Measurements from ENCODE around the gene CNGA2. TPM values are rescaled to one million over a fixed set of nuclear protein-coding genes. Genes with fewer than 3 reads are reported as not detected.

Gene CNGA2
- total RNA-seq, 1 experiment from 2014 or later: not detected

GRCh38 chrX:151701071-151701470 is 33.5 kb upstream of the CNGA2 start:
- no peaks in the 10 kb centered on the region for H3K4me1 ChIP-seq
- H3K9me3 ChIP-seq: no peaks in the 10 kb centered on the region
- Mint-ChIP-seq H3K4me1 (ENCODE audit: low read depth, unreplicated experiment) (no peaks in the 10 kb centered on the region), H3K4me3 (ENCODE audit: unreplicated experiment) (no peak overlapping the region), H3K27ac (ENCODE audit: unreplicated experiment) (no peak overlapping the region), H3K27me3 (ENCODE audit: insufficient read depth, unreplicated experiment) (no peaks in the 10 kb centered on the region), H3K36me3 (ENCODE audit: insufficient read depth, unreplicated experiment) (no peaks in the 10 kb centered on the region), H3K9me3 (ENCODE audit: unreplicated experiment) (no peaks in the 10 kb centered on the region)
- H3K27me3 ChIP-seq (replicated peaks; ENCODE audit: control insufficient read depth, insufficient read depth, low read length): no peaks in the 10 kb centered on the region
- H3K36me3 ChIP-seq (ENCODE audit: control insufficient read depth, insufficient read depth, low read length): no peaks in the 10 kb centered on the region
- no peak for DNase-seq
- CTCF ChIA-PET: no interaction called here
- POLR2A ChIA-PET: no interaction called here
- H3K4me3 ChIP-seq (ENCODE audit: low read depth, low read length): no peak overlapping the region
- no peak for TF ChIP-seq CTCF (IDR thresholded peaks at IDR 0.05; ENCODE audit: insufficient read depth in 1 of 2, low read depth in 1 of 2, low read length in 1 of 2, severe bottlenecking in 1 of 2, unreplicated experiment in 1 of 2)
- intact Hi-C loops (cut with micrococcal nuclease; ENCODE audit: unreplicated experiment): no loop called here
- BruUV-seq (replicated peaks): no TSS peak

DNA sequence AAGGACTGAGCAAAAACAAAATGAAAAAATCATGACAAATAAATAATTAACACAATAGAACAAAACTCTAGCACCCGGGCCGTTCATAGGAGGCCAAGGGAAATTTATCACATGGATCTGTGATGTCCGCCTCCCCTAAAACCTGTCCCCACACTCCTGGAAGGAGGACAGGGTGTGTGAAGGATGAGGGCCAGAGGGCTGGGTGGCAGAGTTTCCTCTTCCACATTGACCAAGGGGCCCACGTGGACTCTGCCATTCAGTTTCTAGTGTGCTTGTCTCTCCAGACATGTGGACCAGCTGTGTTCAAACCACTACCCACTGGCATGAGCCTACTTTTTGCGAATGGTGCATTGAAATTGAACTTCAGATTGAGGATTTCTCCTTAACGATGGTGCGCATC is 33.0 kb upstream of the CNGA2 start:
- no peaks in the 10 kb centered on the region for H3K9me3 Mint-ChIP-seq (ENCODE audit: unreplicated experiment)
- Histone ChIP-seq H3K4me3 (ENCODE audit: low read depth, low read length) (no peak overlapping the region), H3K4me1 (no peaks in the 10 kb centered on the region), H3K27me3 (replicated peaks; ENCODE audit: control insufficient read depth, insufficient read depth, low read length) (no peaks in the 10 kb centered on the region; the same call in 1 of the 2 replicates), H3K36me3 (ENCODE audit: control insufficient read depth, insufficient read depth, low read length) (no peaks in the 10 kb centered on the region), H3K9me3 (no peaks in the 10 kb centered on the region)
- intact Hi-C loops (cut with micrococcal nuclease; ENCODE audit: unreplicated experiment): no loop called here
- no peaks in the 10 kb centered on the region for H3K36me3 Mint-ChIP-seq (ENCODE audit: insufficient read depth, unreplicated experiment)
- H3K4me3 Mint-ChIP-seq (ENCODE audit: unreplicated experiment): no peak overlapping the region
- no peak for DNase-seq
- H3K27me3 Mint-ChIP-seq (ENCODE audit: insufficient read depth, unreplicated experiment): no peaks in the 10 kb centered on the region
- H3K4me1 Mint-ChIP-seq (ENCODE audit: low read depth, unreplicated experiment): no peaks in the 10 kb centered on the region
- CTCF ChIA-PET: no interaction called here
- no peak overlapping the region for H3K27ac Mint-ChIP-seq (ENCODE audit: unreplicated experiment)
- TF ChIP-seq CTCF (IDR thresholded peaks at IDR 0.05; ENCODE audit: insufficient read depth in 1 of 2, low read depth in 1 of 2, low read length in 1 of 2, severe bottlenecking in 1 of 2, unreplicated experiment in 1 of 2): no peak
- POLR2A ChIA-PET: no interaction called here
- no TSS peak for BruUV-seq (replicated peaks)

DNA sequence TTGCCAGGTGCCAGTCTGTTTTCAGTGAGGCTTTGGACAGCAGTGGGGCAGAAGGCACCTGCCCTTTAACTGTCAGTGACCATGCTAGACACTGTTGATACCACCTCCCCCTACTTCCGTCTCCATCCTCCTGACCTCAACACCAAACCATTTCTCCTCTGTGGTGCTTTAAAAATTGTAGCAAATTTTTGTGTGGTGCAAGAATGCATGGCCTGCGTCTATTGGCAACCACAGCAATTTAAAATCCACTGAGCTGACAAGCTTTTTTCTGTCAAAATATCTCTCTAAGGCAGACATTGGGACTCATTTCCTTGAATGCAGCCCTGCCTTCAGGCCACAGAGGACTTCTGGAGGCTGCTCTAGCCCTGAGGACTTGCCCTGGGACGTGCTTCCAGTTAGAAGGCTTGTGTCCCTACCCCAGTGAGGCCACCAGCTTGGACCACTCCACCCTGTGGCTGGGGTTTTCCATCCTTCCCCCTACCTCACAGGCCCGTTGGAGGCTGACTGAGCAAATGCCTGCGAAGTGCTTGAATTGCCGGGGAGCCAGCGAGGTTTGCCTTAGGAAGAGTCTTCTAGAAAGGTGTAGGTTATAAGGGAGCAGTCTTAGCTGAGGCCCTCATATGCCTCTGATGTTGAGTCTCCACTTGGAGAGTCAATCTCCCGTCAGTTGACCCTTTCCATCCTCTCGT is 32.4 kb upstream of the CNGA2 start:
- Mint-ChIP-seq H3K4me3 (ENCODE audit: unreplicated experiment) (no peak overlapping the region), H3K27me3 (ENCODE audit: insufficient read depth, unreplicated experiment) (no peaks in the 10 kb centered on the region), H3K27ac (ENCODE audit: unreplicated experiment) (no peak overlapping the region), H3K36me3 (ENCODE audit: insufficient read depth, unreplicated experiment) (no peaks in the 10 kb centered on the region), H3K4me1 (ENCODE audit: low read depth, unreplicated experiment) (no peaks in the 10 kb centered on the region), H3K9me3 (ENCODE audit: unreplicated experiment) (no peaks in the 10 kb centered on the region)
- Histone ChIP-seq H3K27me3 (replicated peaks; ENCODE audit: control insufficient read depth, insufficient read depth, low read length) (no peaks in the 10 kb centered on the region; the same call in 1 of the 2 replicates), H3K9me3 (no peaks in the 10 kb centered on the region), H3K4me1 (no peaks in the 10 kb centered on the region), H3K4me3 (ENCODE audit: low read depth, low read length) (no peak overlapping the region), H3K36me3 (ENCODE audit: control insufficient read depth, insufficient read depth, low read length) (no peaks in the 10 kb centered on the region)
- ChIA-PET POLR2A (no interaction called here), CTCF (no interaction called here)
- no peak for DNase-seq
- BruUV-seq (replicated peaks): no TSS peak
- intact Hi-C loops (cut with micrococcal nuclease; ENCODE audit: unreplicated experiment): no loop called here
- no peak for TF ChIP-seq CTCF (IDR thresholded peaks at IDR 0.05; ENCODE audit: insufficient read depth in 1 of 2, low read depth in 1 of 2, low read length in 1 of 2, severe bottlenecking in 1 of 2, unreplicated experiment in 1 of 2)
